GM12878 (cell line): ENCODE results near the gene CTNNA3.
"Not testable (repeated sequence)": the region's sequence is repeated elsewhere in the genome, so short reads cannot be mapped to it uniquely, and the experiment has no call there.

Source experiments
- CBFB ChIP-seq: IDR thresholded peaks from 2 replicates; pipeline ENCODE4 v1.6.1; 2016; ENCODE audit warnings: antibody characterized with exemption, low read depth
- EP300 ChIP-seq, 2 experiments: fragments of 150-350 bp in 1 of 2; IDR thresholded peaks; 2 replicates each; pipeline ENCODE4 v1.6.1; 2011 to 2012; ENCODE audit warnings: low read depth in 2 of 2, low read length in 2 of 2, borderline replicate concordance in 1 of 2, improper control_type of control experiment in 1 of 2, inconsistent platforms in 1 of 2; ENCODE audit not compliant: control insufficient read depth in 1 of 2
- EZH2 ChIP-seq: IDR thresholded peaks from 2 replicates; pipeline ENCODE4 v1.6.1; 2012; ENCODE audit warnings: low read depth, mild to moderate bottlenecking, control low read depth, inconsistent platforms, low read length, borderline replicate concordance; ENCODE audit not compliant: control insufficient read depth
- GABPA ChIP-seq: IDR thresholded peaks from 2 replicates; pipeline ENCODE4 v1.6.1; 2014; ENCODE audit warnings: antibody characterized with exemption, low read depth, mild to moderate bottlenecking, inconsistent platforms
- HDAC6 ChIP-seq: fragments of 200-600 bp; sonication (generic); IDR thresholded peaks from one replicate; pipeline ENCODE4 v1.8.0; 2017; ENCODE audit warnings: antibody characterized with exemption; ENCODE audit not compliant: unreplicated experiment
- NFYB ChIP-seq: IDR thresholded peaks from 2 replicates; pipeline ENCODE4 v1.6.1; 2011; ENCODE audit warnings: low read depth, mild to moderate bottlenecking, low read length, improper control_type of control experiment, moderate library complexity; ENCODE audit not compliant: insufficient read depth
- POLR2A ChIP-seq: IDR thresholded peaks from 2 replicates; pipeline ENCODE4 v1.6.1; 2011; ENCODE audit warnings: low read depth, mild to moderate bottlenecking, low read length
- SP1 ChIP-seq: IDR thresholded peaks from one replicate; pipeline ENCODE4 v1.6.1; 2011; ENCODE audit warnings: low read depth, low read length
- TF ChIP-seq, protein P1 (sequence below), 3 experiments: IDR thresholded peaks in 2 of 3; conservative IDR thresholded peaks in 1 of 3; 2 replicates each; pipeline ENCODE4 v1.5.1; 2011; ENCODE audit warnings: low read depth in 3 of 3, low read length in 3 of 3, mild to moderate bottlenecking in 3 of 3, control low read depth in 2 of 3, moderate library complexity in 2 of 3, inconsistent platforms in 1 of 3, mixed read lengths in 1 of 3; ENCODE audit not compliant: control insufficient read depth in 2 of 3, insufficient read depth in 1 of 3; ENCODE audit errors: extremely low read depth in 1 of 3

DNA sequence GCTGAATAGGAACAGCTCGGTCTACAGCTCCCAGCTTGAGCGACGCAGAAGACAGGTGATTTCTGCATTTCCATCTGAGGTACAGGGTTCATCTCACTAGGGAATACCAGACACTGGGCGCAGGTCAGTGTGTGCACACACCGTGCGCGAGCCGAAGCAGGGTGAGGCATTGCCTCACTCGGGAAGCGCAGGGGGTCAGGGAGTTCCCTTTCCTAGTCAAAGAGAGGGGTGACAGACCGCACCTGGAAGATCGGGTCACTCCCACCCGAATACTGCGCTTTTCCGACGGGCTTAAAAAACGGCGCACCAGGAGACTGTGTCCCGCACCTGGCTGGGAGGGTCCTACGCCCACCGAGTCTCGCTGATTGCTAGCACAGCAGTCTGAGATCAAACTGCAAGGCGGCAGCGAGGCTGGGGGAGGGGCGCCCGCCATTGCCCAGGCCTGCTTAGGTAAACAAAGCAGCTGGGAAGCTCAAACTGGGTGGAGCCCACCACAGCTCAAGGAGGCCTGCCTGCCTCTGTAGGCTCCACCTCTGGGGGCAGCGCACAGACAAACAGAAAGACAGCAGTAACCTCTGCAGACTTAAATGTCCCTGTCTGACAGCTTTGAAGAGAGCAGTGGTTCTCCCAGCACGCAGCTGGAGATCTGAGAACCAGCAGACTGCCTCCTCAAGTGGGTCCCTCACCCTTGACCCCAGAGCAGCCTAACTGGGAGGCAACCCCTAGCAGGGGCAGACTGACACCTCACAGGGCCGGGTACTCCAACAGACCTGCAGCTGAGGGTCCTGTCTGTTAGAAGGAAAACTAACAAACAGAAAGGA, 465.1 kb downstream of the CTNNA3 start:
- TF ChIP-seq EZH2; HDAC6; SP1; NFYB; CBFB; POLR2A; GABPA; EP300 (IDR thresholded peaks at IDR 0.05; ENCODE audit: borderline replicate concordance in 1 of 2, control insufficient read depth in 1 of 2, low read depth in 2 of 2, low read length in 2 of 2): not testable (repeated sequence)
- TF ChIP-seq, protein P1, sequence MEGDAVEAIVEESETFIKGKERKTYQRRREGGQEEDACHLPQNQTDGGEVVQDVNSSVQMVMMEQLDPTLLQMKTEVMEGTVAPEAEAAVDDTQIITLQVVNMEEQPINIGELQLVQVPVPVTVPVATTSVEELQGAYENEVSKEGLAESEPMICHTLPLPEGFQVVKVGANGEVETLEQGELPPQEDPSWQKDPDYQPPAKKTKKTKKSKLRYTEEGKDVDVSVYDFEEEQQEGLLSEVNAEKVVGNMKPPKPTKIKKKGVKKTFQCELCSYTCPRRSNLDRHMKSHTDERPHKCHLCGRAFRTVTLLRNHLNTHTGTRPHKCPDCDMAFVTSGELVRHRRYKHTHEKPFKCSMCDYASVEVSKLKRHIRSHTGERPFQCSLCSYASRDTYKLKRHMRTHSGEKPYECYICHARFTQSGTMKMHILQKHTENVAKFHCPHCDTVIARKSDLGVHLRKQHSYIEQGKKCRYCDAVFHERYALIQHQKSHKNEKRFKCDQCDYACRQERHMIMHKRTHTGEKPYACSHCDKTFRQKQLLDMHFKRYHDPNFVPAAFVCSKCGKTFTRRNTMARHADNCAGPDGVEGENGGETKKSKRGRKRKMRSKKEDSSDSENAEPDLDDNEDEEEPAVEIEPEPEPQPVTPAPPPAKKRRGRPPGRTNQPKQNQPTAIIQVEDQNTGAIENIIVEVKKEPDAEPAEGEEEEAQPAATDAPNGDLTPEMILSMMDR (IDR thresholded peaks at IDR 0.05 in 2 of 3, conservative IDR thresholded peaks at IDR 0.05 in 1 of 3; ENCODE audit: control insufficient read depth in 2 of 3, extremely low read depth in 1 of 3, insufficient read depth in 1 of 3, low read depth in 3 of 3, low read length in 3 of 3): not testable (repeated sequence)
